Fibroblast of skin of scalp (primary cell): ENCODE data around the gene SPATA18. TPM values are rescaled to one million over a fixed set of nuclear protein-coding genes. Genes with fewer than 3 reads are reported as not detected.

Experiments used
- DNase-seq: peaks from one replicate; pipeline ENCODE4 v3.0.0-alpha.2; 2013
- polyA plus RNA-seq, 2 experiments: library from polyadenylated mRNA; unstranded; fragments of 120-200 nt; gene quantifications; one replicate each; pipeline ENCODE4 v1.2.1, GENCODE V29; 2013; ENCODE audit not compliant: insufficient read length in 2 of 2

SPATA18 gene
- 3.5 TPM for polyA plus RNA-seq (2013, experiment 1 of 2; ENCODE audit: insufficient read length)
- 3.2 TPM for polyA plus RNA-seq (2013, experiment 2 of 2; ENCODE audit: insufficient read length)

GRCh38 chr4:52051213-52051614 lies at the start of gene SPATA18:
TSS of gene SPATA18 (plus strand) at chr4:52051304. CDS start at chr4:52051705, 401 bp downstream.
- peak; percentile 17 for DNase-seq

- DNase-seq, result no peak
Measured at GRCh38 chr4:52001616-52002015, 49.5 kb upstream of the SPATA18 start.

GRCh38 chr4:52004414-52004813 lies 46.7 kb upstream of the SPATA18 start:
- DNase-seq, result no peak

GRCh38 chr4:52005604-52006273 lies 45.4 kb upstream of the SPATA18 start:
- no peak for DNase-seq

- no peak for DNase-seq
Measured at GRCh38 chr4:52006887-52007286, 44.2 kb upstream of the SPATA18 start.

- DNase-seq, result no peak
Measured at GRCh38 chr4:52010986-52011385, 40.1 kb upstream of the SPATA18 start.

GRCh38 chr4:52012651-52013050 lies 38.5 kb upstream of the SPATA18 start:
- DNase-seq, result no peak

GRCh38 chr4:52014903-52015302 lies 36.2 kb upstream of the SPATA18 start:
- no peak for DNase-seq

- peak; percentile 25 for DNase-seq
Measured at GRCh38 chr4:52015366-52015765, 35.7 kb upstream of the SPATA18 start.

GRCh38 chr4:52016981-52017380 lies 34.1 kb upstream of the SPATA18 start:
- DNase-seq, result no peak

- DNase-seq, result no peak
Measured at GRCh38 chr4:52017814-52018213, 33.3 kb upstream of the SPATA18 start.

- no peak for DNase-seq
Measured at GRCh38 chr4:52019936-52020657, 31.0 kb upstream of the SPATA18 start, which contains the start of gene LRRC66. TSS of gene LRRC66 (minus strand) at chr4:52020363. CDS start at chr4:52017613, 2,750 bp downstream.

GRCh38 chr4:52028970-52029369 lies 22.1 kb upstream of the SPATA18 start:
- peak; percentile 72 for DNase-seq

- no peak for DNase-seq
Measured at GRCh38 chr4:52032005-52032404, 19.1 kb upstream of the SPATA18 start.

- no peak for DNase-seq
Measured at GRCh38 chr4:52035190-52035589, 15.9 kb upstream of the SPATA18 start.

GRCh38 chr4:52036886-52037530 lies 14.1 kb upstream of the SPATA18 start:
- no peak for DNase-seq

- DNase-seq, result peak; percentile 28
Measured at GRCh38 chr4:52037689-52038102, 13.4 kb upstream of the SPATA18 start.

GRCh38 chr4:52038103-52038912 lies 12.8 kb upstream of the SPATA18 start, which contains the start of gene SGCB:
TSS of gene SGCB (minus strand) at chr4:52038299. CDS start at chr4:52038259, 40 bp downstream.
- DNase-seq, result peak; percentile 69

GRCh38 chr4:52045028-52045427 lies 6.1 kb upstream of the SPATA18 start:
- no peak for DNase-seq

GRCh38 chr4:52049266-52049665 lies 1.8 kb upstream of the SPATA18 start:
- DNase-seq, result no peak

GRCh38 chr4:52051615-52052474 lies 741 bp downstream of the SPATA18 start:
- DNase-seq, result peak; percentile 84

GRCh38 chr4:52052475-52052780 lies 1.3 kb downstream of the SPATA18 start:
- DNase-seq, result no peak
